Astrocyte (in vitro differentiated cells and primary cell): Measurements from ENCODE around the gene DOCK2. TPM values are rescaled to one million over a fixed set of nuclear protein-coding genes. Genes with fewer than 3 reads are reported as not detected.

Source experiments
- DNase-seq: peaks from one replicate; pipeline ENCODE4 v3.0.0-alpha.2; 2010; ENCODE audit warnings: low read depth
- FAIRE-seq: peaks from 2 replicates; lab custom pipeline; 2011; peaks lifted over from hg19 to GRCh38; lab: Jason Lieb, UNC
- H2AFZ ChIP-seq: 2 replicates; pipeline ENCODE4 v1.6.0; 2012; ENCODE audit warnings: low read depth, low read length, inconsistent platforms
- H3K27ac ChIP-seq: 2 replicates; pipeline ENCODE4 v1.5.1; 2011; ENCODE audit warnings: low read depth, low read length, inconsistent platforms
- H3K27me3 ChIP-seq: 2 replicates; pipeline ENCODE4 v1.6.0; 2011; ENCODE audit warnings: low read length, inconsistent platforms; ENCODE audit not compliant: insufficient read depth
- H3K36me3 ChIP-seq: 2 replicates; pipeline ENCODE4 v1.5.1; 2011; ENCODE audit warnings: low read length, inconsistent platforms; ENCODE audit not compliant: insufficient read depth
- H3K4me1 ChIP-seq: 2 replicates; pipeline ENCODE4 v1.5.1; 2011; ENCODE audit warnings: low read length, inconsistent platforms; ENCODE audit not compliant: insufficient read depth
- H3K4me2 ChIP-seq: 2 replicates; pipeline ENCODE4 v1.6.0; 2012; ENCODE audit warnings: low read length, inconsistent platforms
- H3K4me3 ChIP-seq: 2 replicates; pipeline ENCODE4 v1.5.1; 2011; ENCODE audit warnings: low read depth, mild to moderate bottlenecking, low read length, inconsistent platforms; ENCODE audit not compliant: insufficient read depth
- H3K79me2 ChIP-seq: 2 replicates; pipeline ENCODE4 v1.6.0; 2012; ENCODE audit warnings: mild to moderate bottlenecking, low read length, inconsistent platforms; ENCODE audit not compliant: insufficient read depth
- H3K9ac ChIP-seq: 2 replicates; pipeline ENCODE4 v1.6.0; 2012; ENCODE audit warnings: mild to moderate bottlenecking, low read length, inconsistent platforms
- H3K9me3 ChIP-seq: 2 replicates; pipeline ENCODE4 v1.5.1; 2012; ENCODE audit warnings: low read depth, mild to moderate bottlenecking, low read length, inconsistent platforms; ENCODE audit not compliant: insufficient read depth
- H4K20me1 ChIP-seq: 2 replicates; pipeline ENCODE4 v1.6.0; 2012; ENCODE audit warnings: low read length, inconsistent platforms; ENCODE audit not compliant: insufficient read depth
- H3K27ac Mint-ChIP-seq: one replicate; pipeline ENCODE4 v1.8.0; 2021; ENCODE audit warnings: mild to moderate bottlenecking, mixed read lengths; ENCODE audit not compliant: unreplicated experiment
- H3K27me3 Mint-ChIP-seq: one replicate; pipeline ENCODE4 v1.8.0; 2021; ENCODE audit warnings: low read depth, mixed read lengths; ENCODE audit not compliant: unreplicated experiment
- H3K36me3 Mint-ChIP-seq: one replicate; pipeline ENCODE4 v1.8.0; 2021; ENCODE audit warnings: low read depth, mixed read lengths; ENCODE audit not compliant: unreplicated experiment
- H3K4me1 Mint-ChIP-seq: one replicate; pipeline ENCODE4 v1.8.0; 2021; ENCODE audit warnings: low read depth, mixed read lengths; ENCODE audit not compliant: unreplicated experiment
- H3K4me3 Mint-ChIP-seq: one replicate; pipeline ENCODE4 v1.8.0; 2021; ENCODE audit warnings: mild to moderate bottlenecking, moderate library complexity, mixed read lengths; ENCODE audit not compliant: unreplicated experiment
- H3K9me3 Mint-ChIP-seq: one replicate; pipeline ENCODE4 v1.8.0; 2021; ENCODE audit warnings: mild to moderate bottlenecking, mixed read lengths; ENCODE audit not compliant: unreplicated experiment
- EZH2 ChIP-seq: IDR thresholded peaks from 2 replicates; pipeline ENCODE4 v1.6.1; 2012; ENCODE audit warnings: mild to moderate bottlenecking, low read length, inconsistent platforms; ENCODE audit not compliant: insufficient read depth
- total RNA-seq: library from RNA; stranded (reverse); gene quantifications from 2 replicates; pipeline ENCODE4 v1.2.1, GENCODE V29; 2021
- TF ChIP-seq, protein P1 (sequence below): IDR thresholded peaks from 2 replicates; pipeline ENCODE4 v1.5.1; 2011; ENCODE audit warnings: low read depth, mild to moderate bottlenecking, inconsistent platforms, low read length, moderate library complexity; ENCODE audit not compliant: insufficient read depth

DOCK2 gene
- total RNA-seq, 1 donor from 2014 or later: 0.66 TPM

DNA sequence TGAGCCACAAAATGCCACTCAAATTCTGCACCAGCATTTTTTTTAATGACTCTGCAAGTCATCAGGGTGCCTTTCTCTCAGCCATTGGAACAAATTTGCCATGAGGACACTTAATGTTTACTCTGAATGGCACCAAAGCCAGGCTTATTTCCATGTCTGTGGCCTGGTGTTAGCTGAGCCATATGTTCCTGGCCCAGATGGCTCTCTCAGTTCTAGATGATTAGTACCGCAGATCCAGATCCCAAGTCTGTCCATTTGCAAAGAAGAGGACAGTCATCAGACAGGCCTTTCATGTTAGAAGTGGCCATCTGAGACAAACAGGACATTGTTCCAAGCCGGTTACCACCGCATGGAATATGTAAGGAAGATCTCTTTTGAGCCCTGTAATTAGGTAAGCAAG, 272.9 kb downstream of the DOCK2 start:
- Histone ChIP-seq H3K4me2 (no peak overlapping the region), H3K9me3 (no peaks in the 10 kb centered on the region), H4K20me1 (peaks cover 38% of the 10 kb centered on the region), H3K36me3 (no peaks in the 10 kb centered on the region), H3K79me2 (peaks cover 11% of the 10 kb centered on the region), H3K27me3 (no peaks in the 10 kb centered on the region), H3K4me3 (no peak overlapping the region), H2AFZ (no peak overlapping the region), H3K27ac (no peak overlapping the region), H3K9ac (no peak overlapping the region), H3K4me1 (no peaks in the 10 kb centered on the region)
- H3K27ac Mint-ChIP-seq: no peak overlapping the region
- H3K4me3 Mint-ChIP-seq: no peak overlapping the region
- TF ChIP-seq, protein P1, sequence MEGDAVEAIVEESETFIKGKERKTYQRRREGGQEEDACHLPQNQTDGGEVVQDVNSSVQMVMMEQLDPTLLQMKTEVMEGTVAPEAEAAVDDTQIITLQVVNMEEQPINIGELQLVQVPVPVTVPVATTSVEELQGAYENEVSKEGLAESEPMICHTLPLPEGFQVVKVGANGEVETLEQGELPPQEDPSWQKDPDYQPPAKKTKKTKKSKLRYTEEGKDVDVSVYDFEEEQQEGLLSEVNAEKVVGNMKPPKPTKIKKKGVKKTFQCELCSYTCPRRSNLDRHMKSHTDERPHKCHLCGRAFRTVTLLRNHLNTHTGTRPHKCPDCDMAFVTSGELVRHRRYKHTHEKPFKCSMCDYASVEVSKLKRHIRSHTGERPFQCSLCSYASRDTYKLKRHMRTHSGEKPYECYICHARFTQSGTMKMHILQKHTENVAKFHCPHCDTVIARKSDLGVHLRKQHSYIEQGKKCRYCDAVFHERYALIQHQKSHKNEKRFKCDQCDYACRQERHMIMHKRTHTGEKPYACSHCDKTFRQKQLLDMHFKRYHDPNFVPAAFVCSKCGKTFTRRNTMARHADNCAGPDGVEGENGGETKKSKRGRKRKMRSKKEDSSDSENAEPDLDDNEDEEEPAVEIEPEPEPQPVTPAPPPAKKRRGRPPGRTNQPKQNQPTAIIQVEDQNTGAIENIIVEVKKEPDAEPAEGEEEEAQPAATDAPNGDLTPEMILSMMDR: no peak
- no peak for TF ChIP-seq EZH2
- no peaks in the 10 kb centered on the region for H3K4me1 Mint-ChIP-seq
- no peak for FAIRE-seq
- no peak for DNase-seq
- no peaks in the 10 kb centered on the region for H3K9me3 Mint-ChIP-seq
- peaks cover 6% of the 10 kb centered on the region for H3K27me3 Mint-ChIP-seq
- no peaks in the 10 kb centered on the region for H3K36me3 Mint-ChIP-seq

DNA sequence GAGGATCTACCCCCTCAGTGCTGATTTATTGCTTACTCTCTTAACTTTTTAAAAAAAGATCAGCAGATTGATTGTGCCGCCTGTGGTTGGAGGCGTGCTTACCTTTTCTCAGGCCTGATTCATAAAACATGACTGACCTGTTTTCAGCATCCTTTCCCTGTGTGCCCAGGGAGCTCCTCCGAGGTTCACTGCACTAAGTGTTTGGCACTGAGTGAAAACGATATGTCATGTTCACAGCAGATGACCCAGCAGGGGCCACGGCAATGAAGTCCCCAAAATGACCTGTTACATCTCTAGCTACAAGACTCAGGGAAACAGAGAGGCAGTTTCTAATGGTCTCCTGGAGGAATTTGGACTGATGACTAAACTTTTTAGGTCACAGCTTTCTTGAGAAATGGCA, 273.3 kb downstream of the DOCK2 start:
- peaks cover 37% of the 10 kb centered on the region for H4K20me1 ChIP-seq
- H3K27ac Mint-ChIP-seq: no peak overlapping the region
- peaks cover 9% of the 10 kb centered on the region for H3K79me2 ChIP-seq
- no peak overlapping the region for H3K4me3 ChIP-seq
- H3K9ac ChIP-seq: no peak overlapping the region
- FAIRE-seq (no peak), DNase-seq (no peak)
- no peak overlapping the region for H3K4me3 Mint-ChIP-seq
- no peak overlapping the region for H3K4me2 ChIP-seq
- TF ChIP-seq EZH2: no peak
- TF ChIP-seq, protein P1: no peak
- no peaks in the 10 kb centered on the region for H3K9me3 ChIP-seq
- H3K27me3 Mint-ChIP-seq: peaks cover 6% of the 10 kb centered on the region
- H3K9me3 Mint-ChIP-seq: no peaks in the 10 kb centered on the region
- H3K27ac ChIP-seq: no peak overlapping the region
- no peaks in the 10 kb centered on the region for H3K27me3 ChIP-seq
- no peaks in the 10 kb centered on the region for H3K36me3 Mint-ChIP-seq
- H3K4me1 Mint-ChIP-seq: no peaks in the 10 kb centered on the region
- H3K36me3 ChIP-seq: no peaks in the 10 kb centered on the region
- no peak overlapping the region for H2AFZ ChIP-seq
- H3K4me1 ChIP-seq: no peaks in the 10 kb centered on the region

DNA sequence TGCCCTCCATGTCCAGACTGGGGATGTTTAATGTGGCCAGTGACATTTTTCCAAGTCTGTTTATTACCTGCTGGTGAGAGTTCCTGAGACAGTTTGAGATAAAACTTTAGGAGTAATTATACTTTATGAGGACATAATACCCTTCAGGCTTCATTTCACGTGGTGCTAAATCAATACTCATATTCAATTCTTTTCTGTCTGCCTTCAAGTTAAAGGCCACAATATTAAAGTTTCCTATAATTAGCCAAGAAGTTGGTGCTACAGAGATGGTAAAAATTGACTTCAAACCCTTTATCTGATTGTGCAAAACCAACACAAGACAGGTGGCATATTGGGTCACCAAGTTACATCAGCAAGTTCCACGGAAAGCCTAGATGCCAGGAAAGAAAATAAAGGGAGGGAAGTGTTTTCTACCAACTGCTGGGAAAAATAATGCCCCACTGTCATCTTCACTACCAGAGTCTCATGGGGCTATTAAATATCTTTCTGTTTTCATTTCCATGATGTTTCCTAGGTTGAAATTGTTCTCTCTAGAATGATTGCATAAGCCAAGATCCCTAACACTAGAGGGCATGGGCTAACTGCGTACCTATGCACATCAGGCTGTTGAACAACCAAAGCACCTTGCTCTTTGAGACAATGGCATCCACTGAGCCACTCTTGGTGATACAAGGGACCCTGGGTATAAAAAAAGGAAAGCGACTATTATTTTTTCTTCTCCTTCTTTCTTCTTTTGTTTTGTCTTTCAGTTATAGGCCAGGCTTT, 274.6 kb downstream of the DOCK2 start:
- Histone ChIP-seq H3K9me3 (no peaks in the 10 kb centered on the region), H3K79me2 (peaks cover 14% of the 10 kb centered on the region)
- no peak for FAIRE-seq

More for the DNA sequence above, 274.6 kb downstream of the DOCK2 start:
- peaks cover 3% of the 10 kb centered on the region for H3K27me3 Mint-ChIP-seq
- Histone ChIP-seq H3K36me3 (no peaks in the 10 kb centered on the region), H3K27me3 (no peaks in the 10 kb centered on the region), H2AFZ (no peak overlapping the region), H3K9ac (no peak overlapping the region), H3K27ac (no peak overlapping the region), H3K4me1 (no peaks in the 10 kb centered on the region), H4K20me1 (peaks cover 32% of the 10 kb centered on the region), H3K4me2 (no peak overlapping the region), H3K4me3 (no peak overlapping the region)
- DNase-seq: no peak
- H3K36me3 Mint-ChIP-seq: no peaks in the 10 kb centered on the region
- H3K4me3 Mint-ChIP-seq: no peak overlapping the region
- TF ChIP-seq, protein P1: no peak
- TF ChIP-seq EZH2: no peak
- no peaks in the 10 kb centered on the region for H3K9me3 Mint-ChIP-seq
- H3K27ac Mint-ChIP-seq: no peak overlapping the region
- no peaks in the 10 kb centered on the region for H3K4me1 Mint-ChIP-seq
